OCI-M1 (cell line): ENCODE results near the gene STIMATE.

Source experiments
- DNase-seq: peaks from one replicate; lab custom pipeline; 2025; lab: John Stamatoyannopoulos, UW

STIMATE gene

GRCh38 chr3:52893723-52894122 lies 3.6 kb downstream of the STIMATE start:
- DNase-seq: peak; percentile 25

GRCh38 chr3:52892625-52893311 lies 4.6 kb downstream of the STIMATE start:
- peak; percentile 83 for DNase-seq

GRCh38 chr3:52892290-52892624 lies 5.1 kb downstream of the STIMATE start:
- no peak for DNase-seq

GRCh38 chr3:52891615-52892081 lies 5.7 kb downstream of the STIMATE start:
- DNase-seq: peak; percentile 83

- DNase-seq: no peak
Observed at GRCh38 chr3:52891164-52891563, 6.2 kb downstream of the STIMATE start.

- DNase-seq: no peak
Observed at GRCh38 chr3:52890735-52891134, 6.6 kb downstream of the STIMATE start.

GRCh38 chr3:52889901-52890300 lies 7.4 kb downstream of the STIMATE start:
- no peak for DNase-seq

GRCh38 chr3:52887166-52887565 lies 10.2 kb downstream of the STIMATE start:
- no peak for DNase-seq

- no peak for DNase-seq
Observed at GRCh38 chr3:52886049-52886730, 11.2 kb downstream of the STIMATE start.

GRCh38 chr3:52882377-52882776 lies 15.0 kb downstream of the STIMATE start:
- no peak for DNase-seq

- DNase-seq: no peak
Observed at GRCh38 chr3:52881871-52882270, 15.5 kb downstream of the STIMATE start.

GRCh38 chr3:52880474-52880873 lies 16.9 kb downstream of the STIMATE start:
- no peak for DNase-seq

- no peak for DNase-seq
Observed at GRCh38 chr3:52880047-52880446, 17.3 kb downstream of the STIMATE start.

- no peak for DNase-seq
Observed at GRCh38 chr3:52879581-52879980, 17.8 kb downstream of the STIMATE start.

- no peak for DNase-seq
Observed at GRCh38 chr3:52879090-52879489, 18.3 kb downstream of the STIMATE start.

- no peak for DNase-seq
Observed at GRCh38 chr3:52877085-52877484, 20.3 kb downstream of the STIMATE start.

GRCh38 chr3:52874864-52875587 lies 22.3 kb downstream of the STIMATE start:
- peak; percentile 87 for DNase-seq

GRCh38 chr3:52874160-52874701 lies 23.1 kb downstream of the STIMATE start:
- DNase-seq: peak; percentile 46

GRCh38 chr3:52873433-52874159 lies 23.8 kb downstream of the STIMATE start:
- DNase-seq: peak; percentile 78

GRCh38 chr3:52872245-52872644 lies 25.1 kb downstream of the STIMATE start:
- peak; percentile 55 for DNase-seq

- no peak for DNase-seq
Observed at GRCh38 chr3:52871761-52872160, 25.6 kb downstream of the STIMATE start.

GRCh38 chr3:52870471-52870870 lies 26.9 kb downstream of the STIMATE start:
- DNase-seq: no peak
